Measurements from ENCODE around the gene TEX53. TPM values are rescaled to one million over a fixed set of nuclear protein-coding genes. Genes with fewer than 3 reads are reported as not detected.

TEX53 gene
- total RNA-seq, 1 experiment from 2014 or later = not detected

GRCh38 chr9:114634387-114634786 lies 23.2 kb downstream of the TEX53 start:
- Histone ChIP-seq H3K79me2 (ENCODE audit: insufficient read depth, low read length) (no peaks in the 10 kb centered on the region), H2AFZ (ENCODE audit: low read depth, low read length, poor library complexity, severe bottlenecking) (no peak overlapping the region), H3K9me2 (ENCODE audit: insufficient read depth) (no peaks in the 10 kb centered on the region), H3K4me3 (replicated peaks in 1 of 2; ENCODE audit: low read depth in 1 of 2, low read length in 2 of 2) (no peak overlapping the region), H3K27ac (ENCODE audit: low read depth, low read length) (no peak overlapping the region), H3K9me3 (ENCODE audit: control insufficient read depth in 1 of 2, insufficient read depth in 1 of 2, low read depth in 1 of 2, low read length in 2 of 2) (no peaks in the 10 kb centered on the region), H3K36me3 (ENCODE audit: control insufficient read depth in 1 of 2, insufficient read depth in 2 of 2, low read length in 2 of 2) (no peaks in the 10 kb centered on the region), H3K27me3 (ENCODE audit: insufficient read depth, low read length) (no peaks in the 10 kb centered on the region), H4K20me1 (ENCODE audit: insufficient read depth) (no peaks in the 10 kb centered on the region), H3K4me1 (ENCODE audit: control insufficient read depth in 1 of 2, insufficient read depth in 2 of 2, low read length in 2 of 2) (peaks cover 0 to 3% of the 10 kb centered on the region in 2 experiments; a peak in 1 of 4 replicates), H3K4me2 (ENCODE audit: low read length) (no peak overlapping the region), H3K9ac (ENCODE audit: low read length) (no peak overlapping the region)
- ChIA-PET CTCF (no interaction called here), RAD21 (ENCODE audit: low non-redundant PET in 1 of 2, low total read pairs in 2 of 2, uncharacterized antibody in 2 of 2, unreplicated experiment in 2 of 2) (no interaction called here), POLR2A (no interaction called here)
- intact Hi-C loops (cut with micrococcal nuclease) = no loop called here
- DNase-seq (ENCODE audit: low read depth, low spot score) (no peak), ATAC-seq (no peak)
- no peak for TF ChIP-seq FOSL1 (IDR thresholded peaks at IDR 0.05; ENCODE audit: low read depth)
- TF ChIP-seq TCF7L2 (IDR thresholded peaks at IDR 0.05; ENCODE audit: borderline replicate concordance, extremely low read depth, insufficient read depth, insufficient read length) = no peak
- no TSS peak for BruUV-seq (replicated peaks)

- TF ChIP-seq MAX (IDR thresholded peaks at IDR 0.05) (no peak), ZBTB33 (IDR thresholded peaks at IDR 0.05; ENCODE audit: extremely low read depth, insufficient replicate concordance, low read length) (no peak), EGR1 (IDR thresholded peaks at IDR 0.05; ENCODE audit: low read depth) (no peak), ATF3 (IDR thresholded peaks at IDR 0.05) (no peak), EZH2phosphoT487 (IDR thresholded peaks at IDR 0.05; ENCODE audit: borderline replicate concordance) (no peak), ZNF274 (IDR thresholded peaks at IDR 0.05; ENCODE audit: low read depth, low read length) (no peak), ELF1 (IDR thresholded peaks at IDR 0.05; ENCODE audit: borderline replicate concordance, low read depth) (no peak), POLR2AphosphoS5 (IDR thresholded peaks at IDR 0.05; ENCODE audit: low read depth, low read length) (no peak), FOSL1 (IDR thresholded peaks at IDR 0.05; ENCODE audit: low read depth) (no peak), SP1 (IDR thresholded peaks at IDR 0.05; ENCODE audit: low read depth) (no peak), CTCF (IDR thresholded peaks at IDR 0.05 in 2 of 3, conservative IDR thresholded peaks at IDR 0.05 in 1 of 3; ENCODE audit: borderline replicate concordance in 1 of 3, insufficient read depth in 1 of 3, low read depth in 2 of 3, low read length in 2 of 3) (no peak), EZH2 (IDR thresholded peaks at IDR 0.05) (no peak), RAD21 (IDR thresholded peaks at IDR 0.05; ENCODE audit: low read depth) (no peak), YY1 (IDR thresholded peaks at IDR 0.05; ENCODE audit: extremely low read depth, insufficient replicate concordance, low read depth, low read length) (no peak), CEBPB (IDR thresholded peaks at IDR 0.05; ENCODE audit: low read depth) (no peak)
- intact Hi-C loops (cut with micrococcal nuclease) = no loop called here
- RAD21 ChIA-PET (ENCODE audit: low non-redundant PET in 1 of 2, low total read pairs in 2 of 2, uncharacterized antibody in 2 of 2, unreplicated experiment in 2 of 2) = no interaction called here
- CTCF ChIA-PET = no interaction called here
- no TSS peak for BruUV-seq (replicated peaks)
- Histone ChIP-seq H3K4me1 (ENCODE audit: control insufficient read depth in 1 of 2, insufficient read depth in 2 of 2, low read length in 2 of 2) (peaks cover 0 to 3% of the 10 kb centered on the region in 2 experiments; a peak in 1 of 4 replicates), H3K27ac (ENCODE audit: low read depth, low read length) (no peak overlapping the region), H3K9ac (ENCODE audit: low read length) (no peak overlapping the region), H3K4me3 (replicated peaks in 1 of 2; ENCODE audit: low read depth in 1 of 2, low read length in 2 of 2) (no peak overlapping the region), H2AFZ (ENCODE audit: low read depth, low read length, poor library complexity, severe bottlenecking) (no peak overlapping the region), H3K9me2 (ENCODE audit: insufficient read depth) (no peaks in the 10 kb centered on the region), H3K4me2 (ENCODE audit: low read length) (no peak overlapping the region), H4K20me1 (ENCODE audit: insufficient read depth) (no peaks in the 10 kb centered on the region), H3K27me3 (ENCODE audit: insufficient read depth, low read length) (no peaks in the 10 kb centered on the region), H3K9me3 (ENCODE audit: control insufficient read depth in 1 of 2, insufficient read depth in 1 of 2, low read depth in 1 of 2, low read length in 2 of 2) (no peaks in the 10 kb centered on the region), H3K79me2 (ENCODE audit: insufficient read depth, low read length) (no peaks in the 10 kb centered on the region), H3K36me3 (ENCODE audit: control insufficient read depth in 1 of 2, insufficient read depth in 2 of 2, low read length in 2 of 2) (peaks cover 0 to 1% of the 10 kb centered on the region in 2 experiments; a peak in 1 of 4 replicates)
- no peak for DNase-seq (ENCODE audit: low read depth, low spot score)
- POLR2A ChIA-PET = no interaction called here
- no peak for ATAC-seq
These were observed 24.0 kb downstream of the TEX53 start for GRCh38 chr9:114633438-114634089.
